C4-2B (cell line): Measurements from ENCODE around the gene HIVEP2.

Source experiments
- H3K27ac ChIP-seq: fragments of 450-650 bp; 2 replicates; pipeline ENCODE4 v1.5.1; 2017
- CTCF ChIP-seq: fragments of 450-650 bp; conservative IDR thresholded peaks from 2 replicates; pipeline ENCODE4 v1.5.1; 2017; ENCODE audit warnings: mild to moderate bottlenecking
- ZFX ChIP-seq: fragments of 450-650 bp; IDR thresholded peaks from 2 replicates; pipeline ENCODE4 v1.6.1; 2017

The HIVEP2 gene

GRCh38 chr6:142753196-142753595 is 191.8 kb downstream of the HIVEP2 start:
- TF ChIP-seq ZFX = no peak
- TF ChIP-seq CTCF = no peak
- no peak overlapping the region for H3K27ac ChIP-seq

GRCh38 chr6:142752348-142752747 is 192.6 kb downstream of the HIVEP2 start:
- TF ChIP-seq ZFX = no peak
- TF ChIP-seq CTCF = no peak
- no peak overlapping the region for H3K27ac ChIP-seq

- H3K27ac ChIP-seq = no peak overlapping the region
- TF ChIP-seq CTCF (no peak), ZFX (no peak)
These were observed 193.5 kb downstream of the HIVEP2 start for GRCh38 chr6:142751452-142751851.

- no peak for TF ChIP-seq ZFX
- TF ChIP-seq CTCF = no peak
- H3K27ac ChIP-seq = no peak overlapping the region
These were observed 194.0 kb downstream of the HIVEP2 start for GRCh38 chr6:142750998-142751397.

- TF ChIP-seq ZFX (no peak), CTCF (no peak)
- no peak overlapping the region for H3K27ac ChIP-seq
These were observed 195.4 kb downstream of the HIVEP2 start for GRCh38 chr6:142749556-142749955.

- no peak overlapping the region for H3K27ac ChIP-seq
- TF ChIP-seq ZFX = no peak
- TF ChIP-seq CTCF = peak; percentile 32
These were observed 198.5 kb downstream of the HIVEP2 start for GRCh38 chr6:142746524-142746923.

GRCh38 chr6:142744836-142745235 is 200.1 kb downstream of the HIVEP2 start:
- no peak overlapping the region for H3K27ac ChIP-seq
- TF ChIP-seq ZFX (no peak), CTCF (no peak)
